ENCODE measurements around the gene KCNMB2. TPM values are rescaled to one million over a fixed set of nuclear protein-coding genes. Genes with fewer than 3 reads are reported as not detected.

Gene KCNMB2
- total RNA-seq, 3 donors from 2014 or later: 0.19 to 1.3 TPM; not detected in 1

DNA sequence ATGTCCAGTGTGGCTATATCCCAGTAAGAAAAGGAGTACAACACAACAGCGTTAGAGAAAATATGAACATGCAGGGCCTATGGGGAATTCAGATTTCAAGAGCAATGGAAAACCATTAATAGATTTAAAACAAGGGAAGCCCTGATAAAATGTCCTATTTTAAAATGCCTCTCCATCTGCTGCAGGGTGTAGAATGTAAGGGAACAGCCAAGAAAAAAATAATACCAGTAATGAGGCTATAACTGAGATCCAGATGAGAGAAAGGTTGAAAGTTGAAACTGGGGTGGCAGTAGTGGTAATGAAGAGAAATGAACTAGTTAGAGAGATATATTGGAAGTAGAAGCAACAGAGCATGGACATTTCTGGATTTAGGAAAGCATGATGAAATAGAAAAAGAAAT is 226.1 kb downstream of the KCNMB2 start:
- TF ChIP-seq, protein P1, sequence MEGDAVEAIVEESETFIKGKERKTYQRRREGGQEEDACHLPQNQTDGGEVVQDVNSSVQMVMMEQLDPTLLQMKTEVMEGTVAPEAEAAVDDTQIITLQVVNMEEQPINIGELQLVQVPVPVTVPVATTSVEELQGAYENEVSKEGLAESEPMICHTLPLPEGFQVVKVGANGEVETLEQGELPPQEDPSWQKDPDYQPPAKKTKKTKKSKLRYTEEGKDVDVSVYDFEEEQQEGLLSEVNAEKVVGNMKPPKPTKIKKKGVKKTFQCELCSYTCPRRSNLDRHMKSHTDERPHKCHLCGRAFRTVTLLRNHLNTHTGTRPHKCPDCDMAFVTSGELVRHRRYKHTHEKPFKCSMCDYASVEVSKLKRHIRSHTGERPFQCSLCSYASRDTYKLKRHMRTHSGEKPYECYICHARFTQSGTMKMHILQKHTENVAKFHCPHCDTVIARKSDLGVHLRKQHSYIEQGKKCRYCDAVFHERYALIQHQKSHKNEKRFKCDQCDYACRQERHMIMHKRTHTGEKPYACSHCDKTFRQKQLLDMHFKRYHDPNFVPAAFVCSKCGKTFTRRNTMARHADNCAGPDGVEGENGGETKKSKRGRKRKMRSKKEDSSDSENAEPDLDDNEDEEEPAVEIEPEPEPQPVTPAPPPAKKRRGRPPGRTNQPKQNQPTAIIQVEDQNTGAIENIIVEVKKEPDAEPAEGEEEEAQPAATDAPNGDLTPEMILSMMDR (IDR thresholded peaks at IDR 0.05): no peak
- no peak overlapping the region for H3K4me3 ChIP-seq
- DNase-seq (no peak), ATAC-seq (no peak)
- no peaks in the 10 kb centered on the region for H3K36me3 ChIP-seq (ENCODE audit: low read depth)
- no peaks in the 10 kb centered on the region for H3K4me1 ChIP-seq (ENCODE audit: low read depth)
- H3K9me3 ChIP-seq: no peaks in the 10 kb centered on the region
- intact Hi-C loops (cut with DNase I, micrococcal nuclease): no loop called here

DNA sequence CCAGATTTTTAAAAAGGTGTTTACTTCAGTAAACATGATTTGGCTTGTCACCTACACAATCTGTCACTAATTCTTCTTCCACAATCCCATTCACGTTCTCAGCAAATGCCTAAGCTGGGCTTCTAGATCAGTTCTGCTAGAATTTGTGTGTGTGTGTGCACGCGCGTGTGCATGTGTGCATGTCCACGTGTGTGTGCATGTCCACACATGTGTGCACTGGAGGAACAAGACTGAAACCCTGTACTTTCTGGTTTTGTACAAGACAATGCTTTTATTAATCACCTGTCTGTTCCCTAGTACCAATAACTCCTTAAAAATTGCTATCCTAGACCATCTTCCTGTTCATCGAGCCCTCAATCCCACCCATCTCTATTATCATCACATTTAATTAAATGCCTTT is 229.2 kb downstream of the KCNMB2 start:
- intact Hi-C loops (cut with DNase I, micrococcal nuclease): no loop called here
- TF ChIP-seq, protein P1 (IDR thresholded peaks at IDR 0.05): no peak
- H3K36me3 ChIP-seq (ENCODE audit: low read depth): no peaks in the 10 kb centered on the region
- no peaks in the 10 kb centered on the region for H3K4me1 ChIP-seq (ENCODE audit: low read depth)
- H3K4me3 ChIP-seq: no peak overlapping the region
- no peaks in the 10 kb centered on the region for H3K9me3 ChIP-seq
- ATAC-seq (no peak), DNase-seq (no peak)

DNA sequence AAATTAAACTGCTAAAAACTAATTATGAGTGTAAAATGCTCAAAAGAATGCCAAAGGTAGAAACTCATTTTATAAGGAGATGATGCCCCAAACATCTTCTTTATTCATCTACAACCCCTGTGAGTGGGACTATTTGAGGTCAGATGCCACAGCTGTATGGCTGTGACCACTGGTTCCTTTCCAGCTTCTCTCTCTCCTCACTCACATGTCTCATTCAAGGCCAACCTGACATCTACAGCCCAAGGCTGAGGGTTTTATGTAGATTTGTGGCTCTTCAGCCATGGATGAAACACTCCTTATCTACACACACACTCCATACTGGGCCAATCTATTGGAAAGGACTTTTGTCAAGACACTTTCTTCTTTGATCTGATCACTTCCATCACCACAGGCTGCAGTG is 231.3 kb downstream of the KCNMB2 start:
- Histone ChIP-seq H3K4me1 (ENCODE audit: low read depth) (no peaks in the 10 kb centered on the region), H3K9me3 (no peaks in the 10 kb centered on the region), H3K36me3 (ENCODE audit: low read depth) (no peaks in the 10 kb centered on the region), H3K4me3 (no peak overlapping the region)
- no peak for DNase-seq
- ATAC-seq: no peak
- intact Hi-C loops (cut with DNase I, micrococcal nuclease): no loop called here
- TF ChIP-seq, protein P1 (IDR thresholded peaks at IDR 0.05): no peak

DNA sequence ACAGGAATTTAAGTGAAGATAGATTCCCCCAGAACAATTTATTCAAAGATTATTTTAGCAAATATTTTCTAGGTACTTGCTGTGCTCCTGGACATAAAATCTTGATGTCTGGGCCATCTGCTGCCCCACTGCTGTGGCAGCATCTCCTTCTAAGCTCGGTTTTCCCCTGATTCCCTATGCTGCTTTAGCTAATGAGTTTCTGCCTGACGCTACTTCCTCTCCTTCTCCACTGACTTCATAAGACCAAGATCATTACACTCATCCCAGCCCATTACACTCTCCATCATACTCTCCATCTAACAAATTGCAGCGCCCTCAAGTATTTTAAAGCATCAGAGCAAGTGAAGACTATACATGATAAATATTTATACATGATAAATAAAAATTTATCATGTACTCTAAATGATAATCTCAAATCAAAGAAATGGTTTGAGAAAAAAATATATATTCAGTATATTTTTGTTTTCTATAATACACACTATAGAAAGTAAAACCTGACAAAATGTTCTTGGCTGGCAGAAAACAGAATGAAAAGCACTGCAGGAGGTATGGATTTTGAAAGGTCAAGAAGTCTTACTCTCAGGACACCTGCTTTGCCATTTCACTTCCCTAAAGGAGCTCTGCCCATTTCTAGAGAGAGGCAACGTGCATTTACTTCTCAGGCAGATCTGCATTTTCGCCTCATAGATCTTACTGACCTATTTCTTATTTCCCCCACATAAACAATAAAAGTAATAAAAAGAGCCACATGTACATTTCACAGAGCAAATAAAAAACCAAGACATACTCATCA is 232.0 kb downstream of the KCNMB2 start:
- DNase-seq (no peak), ATAC-seq (no peak)
- TF ChIP-seq, protein P1 (IDR thresholded peaks at IDR 0.05): no peak
- no peaks in the 10 kb centered on the region for H3K36me3 ChIP-seq (ENCODE audit: low read depth)
- no peaks in the 10 kb centered on the region for H3K4me1 ChIP-seq (ENCODE audit: low read depth)
- intact Hi-C loops (cut with DNase I, micrococcal nuclease): no loop called here
- H3K9me3 ChIP-seq: no peaks in the 10 kb centered on the region
- H3K4me3 ChIP-seq: no peak overlapping the region

DNA sequence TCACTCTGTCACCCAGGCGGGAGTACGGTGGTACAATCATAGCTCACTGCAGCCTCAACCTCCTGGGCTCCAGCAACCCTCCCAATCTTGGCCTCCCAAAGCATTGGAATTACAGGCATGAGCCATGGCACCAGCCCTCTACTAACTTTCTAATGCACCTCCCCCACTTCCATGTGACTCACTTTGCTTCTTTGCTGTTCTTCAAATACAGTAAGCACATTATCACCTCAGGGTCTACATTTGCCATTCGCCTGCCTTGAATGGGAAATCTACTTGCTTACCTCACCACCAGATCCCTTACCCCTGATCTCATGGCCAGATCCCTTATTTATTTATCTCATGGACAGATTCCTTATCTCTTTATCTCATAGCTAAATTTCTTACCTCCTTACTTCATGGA is 235.3 kb downstream of the KCNMB2 start:
- ATAC-seq (no peak), DNase-seq (no peak)
- no peak overlapping the region for H3K4me3 ChIP-seq
- TF ChIP-seq, protein P1 (IDR thresholded peaks at IDR 0.05): no peak
- no peaks in the 10 kb centered on the region for H3K4me1 ChIP-seq (ENCODE audit: low read depth)
- intact Hi-C loops (cut with DNase I, micrococcal nuclease): no loop called here
- H3K36me3 ChIP-seq (ENCODE audit: low read depth): no peaks in the 10 kb centered on the region
- no peaks in the 10 kb centered on the region for H3K9me3 ChIP-seq
